Measurements from ENCODE around the gene FAM89B.

DNA sequence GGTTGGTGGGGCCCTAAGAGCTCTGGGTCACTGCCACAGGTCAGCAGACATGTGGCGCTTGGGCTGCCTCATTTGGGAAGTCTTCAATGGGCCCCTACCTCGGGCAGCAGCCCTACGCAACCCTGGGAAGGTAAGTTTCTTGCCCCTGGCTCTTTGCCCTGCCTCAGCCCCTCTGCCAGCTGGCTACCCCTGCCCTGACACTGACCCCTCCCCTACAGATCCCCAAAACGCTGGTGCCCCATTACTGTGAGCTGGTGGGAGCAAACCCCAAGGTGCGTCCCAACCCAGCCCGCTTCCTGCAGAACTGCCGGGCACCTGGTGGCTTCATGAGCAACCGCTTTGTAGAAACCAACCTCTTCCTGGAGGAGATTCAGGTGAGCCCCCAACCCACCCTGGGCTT lies 45.6 kb upstream of the FAM89B start:
- TF ChIP-seq, protein P1, sequence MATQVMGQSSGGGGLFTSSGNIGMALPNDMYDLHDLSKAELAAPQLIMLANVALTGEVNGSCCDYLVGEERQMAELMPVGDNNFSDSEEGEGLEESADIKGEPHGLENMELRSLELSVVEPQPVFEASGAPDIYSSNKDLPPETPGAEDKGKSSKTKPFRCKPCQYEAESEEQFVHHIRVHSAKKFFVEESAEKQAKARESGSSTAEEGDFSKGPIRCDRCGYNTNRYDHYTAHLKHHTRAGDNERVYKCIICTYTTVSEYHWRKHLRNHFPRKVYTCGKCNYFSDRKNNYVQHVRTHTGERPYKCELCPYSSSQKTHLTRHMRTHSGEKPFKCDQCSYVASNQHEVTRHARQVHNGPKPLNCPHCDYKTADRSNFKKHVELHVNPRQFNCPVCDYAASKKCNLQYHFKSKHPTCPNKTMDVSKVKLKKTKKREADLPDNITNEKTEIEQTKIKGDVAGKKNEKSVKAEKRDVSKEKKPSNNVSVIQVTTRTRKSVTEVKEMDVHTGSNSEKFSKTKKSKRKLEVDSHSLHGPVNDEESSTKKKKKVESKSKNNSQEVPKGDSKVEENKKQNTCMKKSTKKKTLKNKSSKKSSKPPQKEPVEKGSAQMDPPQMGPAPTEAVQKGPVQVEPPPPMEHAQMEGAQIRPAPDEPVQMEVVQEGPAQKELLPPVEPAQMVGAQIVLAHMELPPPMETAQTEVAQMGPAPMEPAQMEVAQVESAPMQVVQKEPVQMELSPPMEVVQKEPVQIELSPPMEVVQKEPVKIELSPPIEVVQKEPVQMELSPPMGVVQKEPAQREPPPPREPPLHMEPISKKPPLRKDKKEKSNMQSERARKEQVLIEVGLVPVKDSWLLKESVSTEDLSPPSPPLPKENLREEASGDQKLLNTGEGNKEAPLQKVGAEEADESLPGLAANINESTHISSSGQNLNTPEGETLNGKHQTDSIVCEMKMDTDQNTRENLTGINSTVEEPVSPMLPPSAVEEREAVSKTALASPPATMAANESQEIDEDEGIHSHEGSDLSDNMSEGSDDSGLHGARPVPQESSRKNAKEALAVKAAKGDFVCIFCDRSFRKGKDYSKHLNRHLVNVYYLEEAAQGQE (IDR thresholded peaks at IDR 0.05; ENCODE audit: insufficient read depth in 1 of 2, low read depth in 2 of 2, low read length in 2 of 2), result no peak
- no peak for TF ChIP-seq POLR2AphosphoS5 (IDR thresholded peaks at IDR 0.05; ENCODE audit: low read depth, low read length)
- no peak for TF ChIP-seq SIN3A (IDR thresholded peaks at IDR 0.05; ENCODE audit: borderline replicate concordance, insufficient read depth, low read length)
- no peak for TF ChIP-seq TAF1 (IDR thresholded peaks at IDR 0.05; ENCODE audit: borderline replicate concordance, insufficient read depth, low read length)
